B cell (primary cell): Measurements from ENCODE around the gene NAALADL1. TPM values are rescaled to one million over a fixed set of nuclear protein-coding genes. Genes with fewer than 3 reads are reported as not detected.

Experiments
- ATAC-seq: fragments of 200-7000 bp; cut with Tn5 transposase; one replicate; pipeline ENCODE4 v1.10.0; 2021; ENCODE audit warnings: low read depth, mild to moderate bottlenecking, moderate number of reproducible peaks, moderate library complexity
- CTCF ChIA-PET: fragments of 350-600 bp; sonication (Branson Sonifier 250); formaldehyde crosslinking; loops from one replicate; lab custom pipeline; 2021; ENCODE audit warnings: antibody characterized with exemption, inconsistent platforms; lab: Charles Lee
- POLR2A ChIA-PET: fragments of 350-600 bp; sonication (Branson Sonifier 250); formaldehyde crosslinking; loops from one replicate; lab custom pipeline; 2021; ENCODE audit warnings: antibody characterized with exemption; lab: Charles Lee
- DNase-seq: peaks from one replicate; pipeline ENCODE4 v3.0.0; 2013
- H2AFZ ChIP-seq: 2 replicates; pipeline ENCODE4 v1.6.1; 2012; ENCODE audit warnings: mild to moderate bottlenecking, low read depth, low read length; ENCODE audit not compliant: insufficient read depth, poor library complexity, severe bottlenecking
- H3K27ac ChIP-seq, 2 donors: 1 replicate in 1 of 2; 2 replicates in 1 of 2; pipeline ENCODE4 v1.5.1; 2012 to 2013; ENCODE audit warnings: low read length in 2 of 2, mild to moderate bottlenecking in 2 of 2, moderate library complexity in 1 of 2
- H3K27me3 ChIP-seq, 4 experiments: fragments of 200-600 bp in 1 of 4; sonication (generic) in 1 of 4; replicated peaks in 1 of 4; 1 replicate in 2 of 4; 2 replicates in 2 of 4; pipeline versions ENCODE4 v1.6.1 to v1.7.0; 2013 to 2016; ENCODE audit warnings: low read length in 3 of 4, mild to moderate bottlenecking in 2 of 4, mixed read lengths in 1 of 4, moderate library complexity in 1 of 4; ENCODE audit not compliant: insufficient read depth in 4 of 4, control insufficient read depth in 3 of 4; ENCODE audit errors: control extremely low read depth in 1 of 4
- H3K36me3 ChIP-seq, 2 experiments: replicated peaks in 1 of 2; 1 replicate in 1 of 2; 2 replicates in 1 of 2; pipeline versions ENCODE4 v1.6.1 to v1.7.1; 2013; ENCODE audit warnings: low read length in 1 of 2; ENCODE audit not compliant: insufficient read depth in 2 of 2, control insufficient read depth in 1 of 2; ENCODE audit errors: control extremely low read depth in 1 of 2, extremely low read depth in 1 of 2
- H3K4me1 ChIP-seq, 2 donors: fragments of 200-600 bp in 1 of 2; sonication (generic) in 1 of 2; 1 replicate in 1 of 2; 2 replicates in 1 of 2; pipeline versions ENCODE4 v1.5.1 to v1.6.1; 2013 to 2017; ENCODE audit warnings: low read length in 2 of 2; ENCODE audit not compliant: control insufficient read depth in 2 of 2, insufficient read depth in 2 of 2
- H3K4me2 ChIP-seq: replicated peaks from 2 replicates; pipeline ENCODE3; 2012; ENCODE audit warnings: mild to moderate bottlenecking, low read depth, low read length; ENCODE audit not compliant: poor library complexity, severe bottlenecking
- H3K4me3 ChIP-seq, 5 experiments: fragments of 200-600 bp in 1 of 5; sonication (generic) in 1 of 5; 1 replicate in 3 of 5; 2 replicates in 2 of 5; pipeline versions ENCODE4 v1.5.1 to v1.7.0; 2011 to 2016; ENCODE audit warnings: low read length in 4 of 5, mild to moderate bottlenecking in 4 of 5, low read depth in 2 of 5, control low read depth in 1 of 5, moderate library complexity in 1 of 5; ENCODE audit not compliant: insufficient read depth in 1 of 5; ENCODE audit errors: control extremely low read depth in 1 of 5, extremely low read depth in 1 of 5
- H3K79me2 ChIP-seq: fragments of 200-600 bp; sonication (generic); one replicate; pipeline ENCODE4 v1.6.0; 2016; ENCODE audit warnings: low read length; ENCODE audit not compliant: control insufficient read depth, insufficient read depth
- H3K9ac ChIP-seq: fragments of 200-600 bp; sonication (generic); 2 replicates; pipeline ENCODE4 v1.6.1; 2017; ENCODE audit warnings: mild to moderate bottlenecking, low read length, moderate library complexity
- H3K9me3 ChIP-seq, 3 donors: one replicate each; pipeline versions ENCODE4 v1.6.1 to v1.7.1; 2013; ENCODE audit warnings: low read length in 2 of 3; ENCODE audit not compliant: control insufficient read depth in 2 of 3, insufficient read depth in 1 of 3; ENCODE audit errors: control extremely low read depth in 1 of 3
- H4K20me1 ChIP-seq: 2 replicates; pipeline ENCODE4 v1.6.0; 2012; ENCODE audit warnings: mild to moderate bottlenecking, low read length; ENCODE audit not compliant: insufficient read depth, control insufficient read depth, poor library complexity, severe bottlenecking
- H3K27ac Mint-ChIP-seq: one replicate; pipeline ENCODE4 v1.8.0; 2021; ENCODE audit warnings: mixed read lengths
- H3K27me3 Mint-ChIP-seq: one replicate; pipeline ENCODE4 v1.8.0; 2021; ENCODE audit warnings: mixed read lengths
- H3K4me1 Mint-ChIP-seq: one replicate; pipeline ENCODE4 v1.8.0; 2021; ENCODE audit warnings: mixed read lengths
- H3K4me3 Mint-ChIP-seq: one replicate; pipeline ENCODE4 v1.8.0; 2021; ENCODE audit warnings: mixed read lengths
- H3K9me3 Mint-ChIP-seq: one replicate; pipeline ENCODE4 v1.8.0; 2022; ENCODE audit warnings: mixed read lengths; ENCODE audit not compliant: insufficient read depth
- EZH2 ChIP-seq: IDR thresholded peaks from 2 replicates; pipeline ENCODE4 v1.6.1; 2012; ENCODE audit warnings: borderline replicate concordance, low read depth, mild to moderate bottlenecking, moderate library complexity, low read length; ENCODE audit not compliant: insufficient read depth, poor library complexity, severe bottlenecking
- WGBS: methylation state at CpG from one replicate; pipeline ENCODE4 v1.1.5; 2013; ENCODE audit warnings: missing lambda C conversion rate; ENCODE audit not compliant: insufficient coverage; 5-methylcytosine and 5-hydroxymethylcytosine counted together
- intact Hi-C: fragments of 100-400 bp; cut with micrococcal nuclease; formaldehyde crosslinking; loops from one replicate; pipeline ENCODE4 v1.10.0; 2022
- polyA plus RNA-seq: library from polyadenylated mRNA; depleted of rRNA; stranded (reverse); fragments of >200 nt; gene quantifications from 2 replicates; pipeline ENCODE4 v1.2.3, GENCODE V29; 2012
- total RNA-seq, 2 donors: library from RNA; stranded (reverse); fragments of 120-200 nt in 1 of 2; gene quantifications; 1 replicate in 1 of 2; 2 replicates in 1 of 2; pipeline versions ENCODE4 v1.2.3 to v1.2.4, GENCODE V29; 2013 to 2022
- TF ChIP-seq, protein P1 (sequence below): fragments of 200-600 bp; IDR thresholded peaks from one replicate; pipeline ENCODE4 v1.8.0; 2022; ENCODE audit warnings: antibody characterized with exemption, mild to moderate bottlenecking

Gene NAALADL1
- total and polyA plus RNA-seq, 2 donors (not counting 1 experiment from before 2014, with no cell fraction given), result 23.0 to 40.2 TPM

DNA sequence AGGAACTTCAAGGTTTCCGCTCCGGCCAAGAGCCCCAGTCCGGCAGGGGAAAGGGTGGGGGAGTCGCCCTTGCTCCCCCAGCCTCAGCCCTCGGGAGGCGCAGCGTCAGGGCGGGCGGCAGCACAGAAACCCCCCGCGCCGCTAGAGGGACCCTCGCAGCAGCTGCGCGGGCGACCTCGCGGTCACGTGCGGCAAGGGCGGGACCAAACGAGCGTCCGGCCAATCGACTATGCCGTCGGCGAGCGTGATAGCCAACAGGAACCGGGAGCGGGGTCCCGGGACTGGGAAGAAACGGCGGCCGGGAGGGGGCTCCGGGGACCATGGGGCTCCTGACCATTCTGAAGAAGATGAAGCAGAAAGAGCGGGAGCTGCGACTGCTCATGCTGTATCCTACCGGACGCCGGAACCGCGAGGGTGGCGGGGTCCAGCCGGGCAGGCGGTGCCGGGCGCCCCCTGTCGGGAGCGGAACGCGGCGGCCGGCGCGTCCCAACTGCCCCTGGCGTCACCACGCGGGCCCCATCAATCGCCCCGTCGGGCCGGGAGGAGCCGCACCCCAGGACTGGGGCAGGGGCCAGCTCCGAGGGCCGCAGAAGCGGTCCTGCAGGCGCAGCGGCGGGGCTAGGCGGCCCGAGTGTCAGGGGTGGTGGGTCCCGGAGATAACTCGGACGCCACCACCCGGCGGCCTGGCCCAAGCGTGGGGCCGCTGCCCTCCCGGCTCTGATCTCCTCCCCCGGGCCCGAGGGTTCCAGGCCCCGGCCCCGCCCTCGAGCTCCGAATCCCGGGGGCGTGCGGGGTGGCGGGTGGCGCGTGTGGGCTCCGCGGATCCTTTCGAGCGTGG is 44.2 kb downstream of the NAALADL1 start, which contains the start of gene ARL2:
TSS of gene ARL2 (plus strand) at position 273 of the 838 bp plus-strand sequence. CDS start at position 321, 48 bp downstream.
- Mint-ChIP-seq H3K27me3 (no peaks in the 10 kb centered on the region), H3K4me1 (peaks cover 23% of the 10 kb centered on the region), H3K4me3 (peak within 1 kb of the TSS; percentile 92), H3K27ac (peak within 1 kb of the TSS; percentile 98), H3K9me3 (no peaks in the 10 kb centered on the region)
- Histone ChIP-seq H3K9me3 (no peaks in the 10 kb centered on the region), H4K20me1 (no peaks in the 10 kb centered on the region), H3K79me2 (peaks cover 35% of the 10 kb centered on the region), H3K9ac (peak within 1 kb of the TSS; percentile 80), H3K4me2 (peak within 1 kb of the TSS; percentile 82), H3K4me3 (peak within 1 kb of the TSS; percentile 38 to 92 (median 83)), H3K4me1 (peaks cover 9 to 35% of the 10 kb centered on the region in 2 donors), H3K27me3 (no peaks in the 10 kb centered on the region), H2AFZ (peak within 1 kb of the TSS; percentile 74), H3K36me3 (peaks cover 0 to 8% of the 10 kb centered on the region in 2 experiments), H3K27ac (peak within 1 kb of the TSS; percentile 93 to 98)
- CTCF ChIA-PET, result interaction anchor here (0.5 to 5.0 kb wide), 32 partner anchors 10 to 325 kb away, joined by 3 to 36 read pairs (median 4); partner anchors contain the start of genes BATF2, CAPN1, FAU and MRPL49
- intact Hi-C loops, result loop anchor here (1.0 to 5.0 kb wide), 13 partner anchors 13 to 247 kb away; partner anchors contain the start of genes ATG2A, CAPN1, CDCA5 and MAJIN
- WGBS, result under 1% methylated on average over 96 of the region's 96 CpGs
- DNase-seq, result peak; percentile 96
- POLR2A ChIA-PET, result interaction anchor here (0.5 to 1.9 kb wide), 15 partner anchors 14 to 1346 kb away, joined by 3 to 8 read pairs (median 3); partner anchors contain the start of genes FAU, MRPL49, TM7SF2 and VPS51
- ATAC-seq, result peak; percentile 80
- TF ChIP-seq EZH2, result no peak
- TF ChIP-seq, protein P1, sequence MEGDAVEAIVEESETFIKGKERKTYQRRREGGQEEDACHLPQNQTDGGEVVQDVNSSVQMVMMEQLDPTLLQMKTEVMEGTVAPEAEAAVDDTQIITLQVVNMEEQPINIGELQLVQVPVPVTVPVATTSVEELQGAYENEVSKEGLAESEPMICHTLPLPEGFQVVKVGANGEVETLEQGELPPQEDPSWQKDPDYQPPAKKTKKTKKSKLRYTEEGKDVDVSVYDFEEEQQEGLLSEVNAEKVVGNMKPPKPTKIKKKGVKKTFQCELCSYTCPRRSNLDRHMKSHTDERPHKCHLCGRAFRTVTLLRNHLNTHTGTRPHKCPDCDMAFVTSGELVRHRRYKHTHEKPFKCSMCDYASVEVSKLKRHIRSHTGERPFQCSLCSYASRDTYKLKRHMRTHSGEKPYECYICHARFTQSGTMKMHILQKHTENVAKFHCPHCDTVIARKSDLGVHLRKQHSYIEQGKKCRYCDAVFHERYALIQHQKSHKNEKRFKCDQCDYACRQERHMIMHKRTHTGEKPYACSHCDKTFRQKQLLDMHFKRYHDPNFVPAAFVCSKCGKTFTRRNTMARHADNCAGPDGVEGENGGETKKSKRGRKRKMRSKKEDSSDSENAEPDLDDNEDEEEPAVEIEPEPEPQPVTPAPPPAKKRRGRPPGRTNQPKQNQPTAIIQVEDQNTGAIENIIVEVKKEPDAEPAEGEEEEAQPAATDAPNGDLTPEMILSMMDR, result peak; percentile 85
